HL-60 (cell line): Measurements from ENCODE around the gene TMEM245.

Experiments used
- DNase-seq, 2 experiments: peaks; one replicate each; pipeline ENCODE4 v3.0.0-alpha.2; 2010 to 2020; ENCODE audit warnings: low read depth in 1 of 2, low spot score in 1 of 2
- H3K27ac ChIP-seq: fragments of 250-450 bp; sonication (Bioruptor Pico); replicated peaks from 2 replicates; pipeline ENCODE4 v1.5.1; 2020; ENCODE audit warnings: mild to moderate bottlenecking, moderate library complexity
- H3K27me3 ChIP-seq: fragments of 250-450 bp; sonication (Bioruptor Pico); 2 replicates; pipeline ENCODE4 v1.5.1; 2021; ENCODE audit warnings: mild to moderate bottlenecking, moderate library complexity; ENCODE audit not compliant: insufficient read depth, poor library complexity, severe bottlenecking
- H3K4me3 ChIP-seq: replicated peaks from 2 replicates; pipeline ENCODE4 v1.5.1; 2011; ENCODE audit warnings: mild to moderate bottlenecking, control low read depth, low read length; ENCODE audit not compliant: insufficient read depth
- GABPA ChIP-seq: IDR thresholded peaks from 2 replicates; pipeline ENCODE4 v1.6.1; 2012; ENCODE audit warnings: low read depth
- POLR2AphosphoS5 ChIP-seq: IDR thresholded peaks from 2 replicates; pipeline ENCODE4 v1.6.1; 2012; ENCODE audit warnings: low read depth
- SPI1 ChIP-seq: IDR thresholded peaks from 2 replicates; pipeline ENCODE4 v1.6.1; 2012; ENCODE audit warnings: low read depth, mild to moderate bottlenecking, borderline replicate concordance
- TF ChIP-seq, protein P1 (sequence below): IDR thresholded peaks from one replicate; pipeline ENCODE4 v1.5.1; 2011; ENCODE audit warnings: low read length, control low read depth, inconsistent platforms; ENCODE audit not compliant: insufficient read depth
- TF ChIP-seq, protein P2 (sequence below): IDR thresholded peaks from 2 replicates; pipeline ENCODE4 v1.6.1; 2012; ENCODE audit warnings: low read depth; ENCODE audit not compliant: insufficient replicate concordance

TMEM245 gene

GRCh38 chr9:109027176-109027575, 92.6 kb downstream of the TMEM245 start:
- no peak overlapping the region for H3K4me3 ChIP-seq
- H3K27me3 ChIP-seq: no peaks in the 10 kb centered on the region
- no peak for TF ChIP-seq GABPA
- TF ChIP-seq, protein P1, sequence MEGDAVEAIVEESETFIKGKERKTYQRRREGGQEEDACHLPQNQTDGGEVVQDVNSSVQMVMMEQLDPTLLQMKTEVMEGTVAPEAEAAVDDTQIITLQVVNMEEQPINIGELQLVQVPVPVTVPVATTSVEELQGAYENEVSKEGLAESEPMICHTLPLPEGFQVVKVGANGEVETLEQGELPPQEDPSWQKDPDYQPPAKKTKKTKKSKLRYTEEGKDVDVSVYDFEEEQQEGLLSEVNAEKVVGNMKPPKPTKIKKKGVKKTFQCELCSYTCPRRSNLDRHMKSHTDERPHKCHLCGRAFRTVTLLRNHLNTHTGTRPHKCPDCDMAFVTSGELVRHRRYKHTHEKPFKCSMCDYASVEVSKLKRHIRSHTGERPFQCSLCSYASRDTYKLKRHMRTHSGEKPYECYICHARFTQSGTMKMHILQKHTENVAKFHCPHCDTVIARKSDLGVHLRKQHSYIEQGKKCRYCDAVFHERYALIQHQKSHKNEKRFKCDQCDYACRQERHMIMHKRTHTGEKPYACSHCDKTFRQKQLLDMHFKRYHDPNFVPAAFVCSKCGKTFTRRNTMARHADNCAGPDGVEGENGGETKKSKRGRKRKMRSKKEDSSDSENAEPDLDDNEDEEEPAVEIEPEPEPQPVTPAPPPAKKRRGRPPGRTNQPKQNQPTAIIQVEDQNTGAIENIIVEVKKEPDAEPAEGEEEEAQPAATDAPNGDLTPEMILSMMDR: no peak
- TF ChIP-seq, protein P2, sequence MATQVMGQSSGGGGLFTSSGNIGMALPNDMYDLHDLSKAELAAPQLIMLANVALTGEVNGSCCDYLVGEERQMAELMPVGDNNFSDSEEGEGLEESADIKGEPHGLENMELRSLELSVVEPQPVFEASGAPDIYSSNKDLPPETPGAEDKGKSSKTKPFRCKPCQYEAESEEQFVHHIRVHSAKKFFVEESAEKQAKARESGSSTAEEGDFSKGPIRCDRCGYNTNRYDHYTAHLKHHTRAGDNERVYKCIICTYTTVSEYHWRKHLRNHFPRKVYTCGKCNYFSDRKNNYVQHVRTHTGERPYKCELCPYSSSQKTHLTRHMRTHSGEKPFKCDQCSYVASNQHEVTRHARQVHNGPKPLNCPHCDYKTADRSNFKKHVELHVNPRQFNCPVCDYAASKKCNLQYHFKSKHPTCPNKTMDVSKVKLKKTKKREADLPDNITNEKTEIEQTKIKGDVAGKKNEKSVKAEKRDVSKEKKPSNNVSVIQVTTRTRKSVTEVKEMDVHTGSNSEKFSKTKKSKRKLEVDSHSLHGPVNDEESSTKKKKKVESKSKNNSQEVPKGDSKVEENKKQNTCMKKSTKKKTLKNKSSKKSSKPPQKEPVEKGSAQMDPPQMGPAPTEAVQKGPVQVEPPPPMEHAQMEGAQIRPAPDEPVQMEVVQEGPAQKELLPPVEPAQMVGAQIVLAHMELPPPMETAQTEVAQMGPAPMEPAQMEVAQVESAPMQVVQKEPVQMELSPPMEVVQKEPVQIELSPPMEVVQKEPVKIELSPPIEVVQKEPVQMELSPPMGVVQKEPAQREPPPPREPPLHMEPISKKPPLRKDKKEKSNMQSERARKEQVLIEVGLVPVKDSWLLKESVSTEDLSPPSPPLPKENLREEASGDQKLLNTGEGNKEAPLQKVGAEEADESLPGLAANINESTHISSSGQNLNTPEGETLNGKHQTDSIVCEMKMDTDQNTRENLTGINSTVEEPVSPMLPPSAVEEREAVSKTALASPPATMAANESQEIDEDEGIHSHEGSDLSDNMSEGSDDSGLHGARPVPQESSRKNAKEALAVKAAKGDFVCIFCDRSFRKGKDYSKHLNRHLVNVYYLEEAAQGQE: no peak
- no peak for TF ChIP-seq SPI1
- TF ChIP-seq POLR2AphosphoS5: no peak
- DNase-seq: no peak
- H3K27ac ChIP-seq: no peak overlapping the region

- no peak overlapping the region for H3K4me3 ChIP-seq
- H3K27ac ChIP-seq: no peak overlapping the region
- no peaks in the 10 kb centered on the region for H3K27me3 ChIP-seq
- no peak for DNase-seq
- TF ChIP-seq, protein P1: no peak
- no peak for TF ChIP-seq GABPA
- no peak for TF ChIP-seq SPI1
Measured at GRCh38 chr9:109026306-109026705, 93.4 kb downstream of the TMEM245 start.

- Histone ChIP-seq H3K27ac (no peak overlapping the region), H3K4me3 (no peak overlapping the region), H3K27me3 (no peaks in the 10 kb centered on the region)
- no peak for DNase-seq
- TF ChIP-seq, protein P1: no peak
- no peak for TF ChIP-seq GABPA
- TF ChIP-seq SPI1: no peak
- TF ChIP-seq, protein P2: no peak
- TF ChIP-seq POLR2AphosphoS5: no peak
Measured at GRCh38 chr9:109022873-109023272, 96.9 kb downstream of the TMEM245 start.
